ENCODE data around the gene TLK1.

- TF ChIP-seq CTCF (conservative IDR thresholded peaks at IDR 0.05 in 1 of 2, IDR thresholded peaks at IDR 0.05 in 1 of 2; ENCODE audit: low read depth in 1 of 2, low read length in 2 of 2) (no peak), EZH2 (IDR thresholded peaks at IDR 0.05; ENCODE audit: low read length, missing control alignments) (no peak)
These were observed 126.4 kb downstream of the TLK1 start for GRCh38 chr2:171034315-171034714.

All from fibroblast of lung (primary cell).